Body of pancreas (tissue), 4 donors: Measurements from ENCODE around the gene KLHDC4.

Source experiments
- CTCF ChIP-seq, 7 experiments: fragments of 450-650 bp in 4 of 7; fragments of 200-600 bp in 3 of 7; sonication (generic) in 3 of 7; IDR thresholded peaks; one replicate each; pipeline ENCODE4 v1.5.1; 2016 to 2019; ENCODE audit warnings: antibody characterized with exemption in 7 of 7
- POLR2A ChIP-seq, 3 donors: fragments of 450-650 bp; IDR thresholded peaks; one replicate each; pipeline ENCODE4 v1.6.1; 2016; ENCODE audit warnings: antibody characterized with exemption in 3 of 3, mild to moderate bottlenecking in 2 of 3

DNA sequence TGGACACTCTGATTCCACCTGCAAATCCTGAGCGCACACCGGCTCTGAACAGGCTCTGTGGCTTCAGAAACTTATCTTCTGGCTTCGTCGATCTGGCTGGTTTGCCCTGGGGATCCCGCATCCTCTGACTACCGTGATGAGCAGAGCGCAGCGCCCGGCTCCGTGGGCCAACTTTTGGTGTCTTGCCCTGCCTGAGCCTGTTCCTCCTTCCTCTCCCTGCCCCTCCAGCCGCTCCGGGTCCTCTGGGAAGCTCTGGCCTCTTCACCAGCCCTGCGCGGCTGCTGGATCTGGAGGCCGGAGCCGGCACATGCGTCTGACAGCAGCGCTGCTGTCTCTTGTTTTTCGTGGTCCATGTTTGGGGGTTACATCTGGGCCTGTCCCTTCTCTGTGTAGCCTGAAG, 97.8 kb downstream of the KLHDC4 start:
- TF ChIP-seq CTCF (IDR thresholded peaks at IDR 0.05) = no peak
- no peak for TF ChIP-seq POLR2A (IDR thresholded peaks at IDR 0.05)
